Measurements from ENCODE around the gene GNAZ. TPM values are rescaled to one million over a fixed set of nuclear protein-coding genes. Genes with fewer than 3 reads are reported as not detected.

The GNAZ gene
- total RNA-seq, 1 donor from 2014 or later = 2.1 TPM

GRCh38 chr22:23158516-23159290 is 88.4 kb downstream of the GNAZ start:
- H3K9ac ChIP-seq (ENCODE audit: low read depth in 1 of 3, low read length in 3 of 3) = no peak overlapping the region
- no peak overlapping the region for H3K27ac ChIP-seq (ENCODE audit: low read depth, low read length)
- H3K27me3 ChIP-seq (ENCODE audit: control insufficient read depth in 3 of 3, insufficient read depth in 3 of 3, low read length in 3 of 3) = peaks cover 0 to 11% (median 4%) of the 10 kb centered on the region in 3 donors
- H3K36me3 ChIP-seq (ENCODE audit: control insufficient read depth in 3 of 3, insufficient read depth in 3 of 3, low read length in 3 of 3) = no peaks in the 10 kb centered on the region
- no peaks in the 10 kb centered on the region for H3K4me1 ChIP-seq (ENCODE audit: control insufficient read depth in 3 of 3, insufficient read depth in 3 of 3, low read length in 3 of 3)
- H3K9me3 ChIP-seq (ENCODE audit: control insufficient read depth in 3 of 3, low read length in 3 of 3) = no peaks in the 10 kb centered on the region
- no peak overlapping the region for H3K4me3 ChIP-seq (ENCODE audit: low read length in 3 of 3)

DNA sequence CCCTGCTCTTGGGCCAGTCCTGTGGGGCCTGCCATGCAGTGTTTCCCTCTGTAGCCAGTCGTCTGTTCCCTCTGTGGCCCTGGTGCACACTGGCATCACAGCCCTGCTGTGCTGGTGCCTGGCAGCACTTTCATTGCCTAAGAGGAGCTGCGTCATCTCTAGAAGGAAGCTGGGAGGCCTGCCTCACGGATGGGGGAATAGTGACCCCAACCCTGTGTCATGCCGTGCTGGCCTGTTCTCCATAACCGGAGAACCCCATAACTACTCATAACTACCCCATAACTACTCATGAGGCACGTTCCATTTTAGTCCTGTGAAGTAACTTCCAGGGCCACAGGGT is 88.9 kb downstream of the GNAZ start:
- no peaks in the 10 kb centered on the region for H3K36me3 ChIP-seq (ENCODE audit: control insufficient read depth in 3 of 3, insufficient read depth in 3 of 3, low read length in 3 of 3)
- no peak overlapping the region for H3K4me3 ChIP-seq (ENCODE audit: low read length in 3 of 3)
- H3K9ac ChIP-seq (ENCODE audit: low read depth in 1 of 3, low read length in 3 of 3) = no peak overlapping the region
- H3K27ac ChIP-seq (ENCODE audit: low read depth, low read length) = no peak overlapping the region
- no peaks in the 10 kb centered on the region for H3K9me3 ChIP-seq (ENCODE audit: control insufficient read depth in 3 of 3, low read length in 3 of 3)
- H3K4me1 ChIP-seq (ENCODE audit: control insufficient read depth in 3 of 3, insufficient read depth in 3 of 3, low read length in 3 of 3) = peaks cover 0 to 3% (median 0%) of the 10 kb centered on the region in 3 donors
- H3K27me3 ChIP-seq (ENCODE audit: control insufficient read depth in 3 of 3, insufficient read depth in 3 of 3, low read length in 3 of 3) = peaks cover 0 to 16% (median 7%) of the 10 kb centered on the region in 3 donors

GRCh38 chr22:23161029-23161428 is 90.7 kb downstream of the GNAZ start:
- Histone ChIP-seq H3K36me3 (ENCODE audit: control insufficient read depth in 3 of 3, insufficient read depth in 3 of 3, low read length in 3 of 3) (no peaks in the 10 kb centered on the region), H3K9me3 (ENCODE audit: control insufficient read depth in 3 of 3, low read length in 3 of 3) (peaks cover 0 to 3% (median 0%) of the 10 kb centered on the region in 3 donors)

GRCh38 chr22:23161574-23161973 is 91.3 kb downstream of the GNAZ start:
- Histone ChIP-seq H3K27me3 (ENCODE audit: control insufficient read depth in 3 of 3, insufficient read depth in 3 of 3, low read length in 3 of 3) (peaks cover 0 to 18% (median 13%) of the 10 kb centered on the region in 3 donors), H3K36me3 (ENCODE audit: control insufficient read depth in 3 of 3, insufficient read depth in 3 of 3, low read length in 3 of 3) (no peaks in the 10 kb centered on the region), H3K9me3 (ENCODE audit: control insufficient read depth in 3 of 3, low read length in 3 of 3) (peaks cover 0 to 3% (median 0%) of the 10 kb centered on the region in 3 donors), H3K4me3 (ENCODE audit: low read length in 3 of 3) (no peak overlapping the region), H3K9ac (ENCODE audit: low read depth in 1 of 3, low read length in 3 of 3) (no peak overlapping the region), H3K4me1 (ENCODE audit: control insufficient read depth in 3 of 3, insufficient read depth in 3 of 3, low read length in 3 of 3) (peaks cover 0 to 3% (median 0%) of the 10 kb centered on the region in 3 donors), H3K27ac (ENCODE audit: low read depth, low read length) (no peak overlapping the region)

More at GRCh38 chr22:23161029-23161428, 90.7 kb downstream of the GNAZ start:
- peaks cover 0 to 17% (median 13%) of the 10 kb centered on the region in 3 donors for H3K27me3 ChIP-seq (ENCODE audit: control insufficient read depth in 3 of 3, insufficient read depth in 3 of 3, low read length in 3 of 3)
- no peak overlapping the region for H3K9ac ChIP-seq (ENCODE audit: low read depth in 1 of 3, low read length in 3 of 3)
- H3K27ac ChIP-seq (ENCODE audit: low read depth, low read length) = no peak overlapping the region
- H3K4me3 ChIP-seq (ENCODE audit: low read length in 3 of 3) = no peak overlapping the region
- peaks cover 0 to 3% (median 0%) of the 10 kb centered on the region in 3 donors for H3K4me1 ChIP-seq (ENCODE audit: control insufficient read depth in 3 of 3, insufficient read depth in 3 of 3, low read length in 3 of 3)

DNA sequence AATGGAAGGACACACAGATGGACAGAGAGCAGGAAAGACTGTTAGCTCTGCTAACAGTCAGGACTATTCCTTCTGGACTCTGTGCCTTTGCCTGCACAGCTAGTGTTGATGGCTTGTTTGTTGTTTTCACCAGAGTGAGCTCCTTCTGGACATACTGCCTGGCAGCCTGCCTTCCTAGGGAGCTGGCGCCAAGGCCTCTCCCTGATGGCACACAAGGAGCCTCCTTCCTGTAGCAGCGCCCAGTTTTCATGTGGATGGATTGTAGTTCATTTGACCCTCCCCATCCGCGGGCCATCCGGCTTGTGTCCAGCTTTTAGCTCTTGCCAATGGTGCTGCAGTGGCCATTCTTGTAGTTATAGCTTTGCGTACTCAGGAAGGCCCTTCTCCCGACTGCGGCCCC is 93.3 kb downstream of the GNAZ start:
- H3K4me1 ChIP-seq (ENCODE audit: control insufficient read depth in 3 of 3, insufficient read depth in 3 of 3, low read length in 3 of 3) = peaks cover 0 to 3% (median 0%) of the 10 kb centered on the region in 3 donors
- H3K9me3 ChIP-seq (ENCODE audit: control insufficient read depth in 3 of 3, low read length in 3 of 3) = peaks cover 0 to 3% (median 0%) of the 10 kb centered on the region in 3 donors
- peaks cover 2 to 31% (median 13%) of the 10 kb centered on the region in 3 donors for H3K27me3 ChIP-seq (ENCODE audit: control insufficient read depth in 3 of 3, insufficient read depth in 3 of 3, low read length in 3 of 3)
- H3K4me3 ChIP-seq (ENCODE audit: low read length in 3 of 3) = no peak overlapping the region
- no peaks in the 10 kb centered on the region for H3K36me3 ChIP-seq (ENCODE audit: control insufficient read depth in 3 of 3, insufficient read depth in 3 of 3, low read length in 3 of 3)
- no peak overlapping the region for H3K27ac ChIP-seq (ENCODE audit: low read depth, low read length)
- H3K9ac ChIP-seq (ENCODE audit: low read depth in 1 of 3, low read length in 3 of 3) = no peak overlapping the region

DNA sequence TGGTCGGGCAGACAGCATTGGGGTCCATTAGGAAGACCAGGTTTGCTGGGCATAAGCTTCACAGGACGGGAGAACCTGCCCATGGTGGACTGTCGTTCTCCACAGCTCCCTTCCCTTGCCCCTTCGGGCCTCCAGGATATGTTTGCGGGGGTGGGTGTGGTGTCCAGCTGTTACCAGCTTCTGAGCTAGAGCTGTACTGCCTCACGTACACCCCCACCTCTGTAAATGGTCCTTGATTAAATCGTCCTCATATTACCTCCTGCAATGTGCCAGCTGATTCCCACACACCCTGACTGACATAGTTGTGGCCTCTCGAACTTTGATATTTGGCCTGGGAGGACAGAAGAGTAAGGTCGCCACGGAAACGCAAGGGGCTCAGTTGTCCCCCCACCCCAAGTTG is 93.8 kb downstream of the GNAZ start:
- H3K4me1 ChIP-seq (ENCODE audit: control insufficient read depth in 3 of 3, insufficient read depth in 3 of 3, low read length in 3 of 3) = peaks cover 0 to 3% (median 0%) of the 10 kb centered on the region in 3 donors
- H3K4me3 ChIP-seq (ENCODE audit: low read length in 3 of 3) = no peak overlapping the region
- no peaks in the 10 kb centered on the region for H3K36me3 ChIP-seq (ENCODE audit: control insufficient read depth in 3 of 3, insufficient read depth in 3 of 3, low read length in 3 of 3)
- no peak overlapping the region for H3K27ac ChIP-seq (ENCODE audit: low read depth, low read length)
- no peak overlapping the region for H3K9ac ChIP-seq (ENCODE audit: low read depth in 1 of 3, low read length in 3 of 3)
- H3K27me3 ChIP-seq (ENCODE audit: control insufficient read depth in 3 of 3, insufficient read depth in 3 of 3, low read length in 3 of 3) = peaks cover 4 to 35% (median 13%) of the 10 kb centered on the region in 3 donors
- H3K9me3 ChIP-seq (ENCODE audit: control insufficient read depth in 3 of 3, low read length in 3 of 3) = peaks cover 0 to 3% (median 0%) of the 10 kb centered on the region in 3 donors

- Histone ChIP-seq H3K27me3 (ENCODE audit: control insufficient read depth in 3 of 3, insufficient read depth in 3 of 3, low read length in 3 of 3) (peaks cover 4 to 35% (median 13%) of the 10 kb centered on the region in 3 donors), H3K4me1 (ENCODE audit: control insufficient read depth in 3 of 3, insufficient read depth in 3 of 3, low read length in 3 of 3) (peaks cover 0 to 3% (median 0%) of the 10 kb centered on the region in 3 donors), H3K9me3 (ENCODE audit: control insufficient read depth in 3 of 3, low read length in 3 of 3) (peaks cover 0 to 3% (median 0%) of the 10 kb centered on the region in 3 donors), H3K36me3 (ENCODE audit: control insufficient read depth in 3 of 3, insufficient read depth in 3 of 3, low read length in 3 of 3) (no peaks in the 10 kb centered on the region), H3K27ac (ENCODE audit: low read depth, low read length) (no peak overlapping the region), H3K9ac (ENCODE audit: low read depth in 1 of 3, low read length in 3 of 3) (no peak overlapping the region), H3K4me3 (ENCODE audit: low read length in 3 of 3) (no peak overlapping the region)
These were observed 95.9 kb downstream of the GNAZ start for GRCh38 chr22:23166042-23166831.

GRCh38 chr22:23166841-23167616 is 96.7 kb downstream of the GNAZ start:
- Histone ChIP-seq H3K27ac (ENCODE audit: low read depth, low read length) (no peak overlapping the region), H3K4me1 (ENCODE audit: control insufficient read depth in 3 of 3, insufficient read depth in 3 of 3, low read length in 3 of 3) (peaks cover 0 to 3% (median 0%) of the 10 kb centered on the region in 3 donors), H3K36me3 (ENCODE audit: control insufficient read depth in 3 of 3, insufficient read depth in 3 of 3, low read length in 3 of 3) (no peaks in the 10 kb centered on the region), H3K9ac (ENCODE audit: low read depth in 1 of 3, low read length in 3 of 3) (no peak overlapping the region), H3K9me3 (ENCODE audit: control insufficient read depth in 3 of 3, low read length in 3 of 3) (peaks cover 0 to 3% (median 0%) of the 10 kb centered on the region in 3 donors), H3K4me3 (ENCODE audit: low read length in 3 of 3) (no peak overlapping the region), H3K27me3 (ENCODE audit: control insufficient read depth in 3 of 3, insufficient read depth in 3 of 3, low read length in 3 of 3) (peaks cover 4 to 35% (median 13%) of the 10 kb centered on the region in 3 donors)

- no peak overlapping the region for H3K27ac ChIP-seq (ENCODE audit: low read depth, low read length)
These were observed 98.2 kb downstream of the GNAZ start for GRCh38 chr22:23168391-23169042.

More at GRCh38 chr22:23168391-23169042, 98.2 kb downstream of the GNAZ start:
- Histone ChIP-seq H3K4me1 (ENCODE audit: control insufficient read depth in 3 of 3, insufficient read depth in 3 of 3, low read length in 3 of 3) (peaks cover 0 to 3% (median 0%) of the 10 kb centered on the region in 3 donors), H3K4me3 (ENCODE audit: low read length in 3 of 3) (no peak overlapping the region), H3K9ac (ENCODE audit: low read depth in 1 of 3, low read length in 3 of 3) (no peak overlapping the region), H3K36me3 (ENCODE audit: control insufficient read depth in 3 of 3, insufficient read depth in 3 of 3, low read length in 3 of 3) (no peaks in the 10 kb centered on the region), H3K9me3 (ENCODE audit: control insufficient read depth in 3 of 3, low read length in 3 of 3) (peaks cover 0 to 3% (median 0%) of the 10 kb centered on the region in 3 donors), H3K27me3 (ENCODE audit: control insufficient read depth in 3 of 3, insufficient read depth in 3 of 3, low read length in 3 of 3) (peaks cover 4 to 35% (median 9%) of the 10 kb centered on the region in 3 donors)

Data from skeletal muscle tissue (tissue), 4 donors.